Measurements from ENCODE around the gene STMN1. TPM values are rescaled to one million over a fixed set of nuclear protein-coding genes. Genes with fewer than 3 reads are reported as not detected.
A peak's percentile ranks its signal among the peaks of the same experiment; 100 is the strongest.

The STMN1 gene
- total RNA-seq, 1 donor, result 34.7 TPM

DNA sequence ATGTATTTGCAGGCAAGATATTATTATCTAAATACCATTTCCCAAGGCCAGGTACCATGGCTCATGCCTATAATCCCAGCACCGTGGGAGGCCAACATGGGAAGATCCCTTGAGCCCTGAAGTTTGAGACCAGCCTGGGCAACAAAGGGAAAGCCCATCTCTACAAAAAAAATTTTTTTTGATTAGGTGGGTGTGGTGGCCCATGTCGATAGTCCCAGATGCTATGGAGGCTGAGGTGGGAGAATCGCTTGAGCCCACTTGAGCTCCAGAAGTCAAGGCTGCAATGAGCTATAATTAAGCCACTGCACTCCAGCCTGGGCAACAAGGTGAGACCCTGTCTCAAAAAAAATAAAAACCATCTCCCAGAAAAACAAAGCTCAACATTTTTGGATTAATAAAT lies 2.2 kb downstream of the STMN1 start:
- H3K27me3 ChIP-seq (ENCODE audit: insufficient read depth, low read length), result no peaks in the 10 kb centered on the region
- no peak for DNase-seq (ENCODE audit: insufficient read length, low spot score, missing footprints)
- H4K20me1 ChIP-seq (ENCODE audit: insufficient read depth, low read length), result no peaks in the 10 kb centered on the region
- H3K4me2 ChIP-seq (ENCODE audit: insufficient read depth, low read length), result peak overlapping the region; percentile 83
- TF ChIP-seq, protein P1, sequence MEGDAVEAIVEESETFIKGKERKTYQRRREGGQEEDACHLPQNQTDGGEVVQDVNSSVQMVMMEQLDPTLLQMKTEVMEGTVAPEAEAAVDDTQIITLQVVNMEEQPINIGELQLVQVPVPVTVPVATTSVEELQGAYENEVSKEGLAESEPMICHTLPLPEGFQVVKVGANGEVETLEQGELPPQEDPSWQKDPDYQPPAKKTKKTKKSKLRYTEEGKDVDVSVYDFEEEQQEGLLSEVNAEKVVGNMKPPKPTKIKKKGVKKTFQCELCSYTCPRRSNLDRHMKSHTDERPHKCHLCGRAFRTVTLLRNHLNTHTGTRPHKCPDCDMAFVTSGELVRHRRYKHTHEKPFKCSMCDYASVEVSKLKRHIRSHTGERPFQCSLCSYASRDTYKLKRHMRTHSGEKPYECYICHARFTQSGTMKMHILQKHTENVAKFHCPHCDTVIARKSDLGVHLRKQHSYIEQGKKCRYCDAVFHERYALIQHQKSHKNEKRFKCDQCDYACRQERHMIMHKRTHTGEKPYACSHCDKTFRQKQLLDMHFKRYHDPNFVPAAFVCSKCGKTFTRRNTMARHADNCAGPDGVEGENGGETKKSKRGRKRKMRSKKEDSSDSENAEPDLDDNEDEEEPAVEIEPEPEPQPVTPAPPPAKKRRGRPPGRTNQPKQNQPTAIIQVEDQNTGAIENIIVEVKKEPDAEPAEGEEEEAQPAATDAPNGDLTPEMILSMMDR (IDR thresholded peaks at IDR 0.05; ENCODE audit: extremely low read depth, low read depth, low read length), result no peak
- peak overlapping the region; percentile 68 for H2AFZ ChIP-seq (ENCODE audit: low read length)
- H3K4me3 ChIP-seq (ENCODE audit: insufficient read depth, low read length), result peak overlapping the region; percentile 75
- no peak overlapping the region for H3K27ac ChIP-seq (ENCODE audit: low read depth, low read length)
- H3K4me1 ChIP-seq (ENCODE audit: insufficient read depth, low read length), result peaks cover 23% of the 10 kb centered on the region
- peaks cover 40% of the 10 kb centered on the region for H3K36me3 ChIP-seq (ENCODE audit: insufficient read depth, low read length)
- no peaks in the 10 kb centered on the region for H3K9me3 ChIP-seq (ENCODE audit: low read depth, low read length)
- peaks cover 59% of the 10 kb centered on the region for H3K79me2 ChIP-seq (ENCODE audit: insufficient read depth, low read length)

DNA sequence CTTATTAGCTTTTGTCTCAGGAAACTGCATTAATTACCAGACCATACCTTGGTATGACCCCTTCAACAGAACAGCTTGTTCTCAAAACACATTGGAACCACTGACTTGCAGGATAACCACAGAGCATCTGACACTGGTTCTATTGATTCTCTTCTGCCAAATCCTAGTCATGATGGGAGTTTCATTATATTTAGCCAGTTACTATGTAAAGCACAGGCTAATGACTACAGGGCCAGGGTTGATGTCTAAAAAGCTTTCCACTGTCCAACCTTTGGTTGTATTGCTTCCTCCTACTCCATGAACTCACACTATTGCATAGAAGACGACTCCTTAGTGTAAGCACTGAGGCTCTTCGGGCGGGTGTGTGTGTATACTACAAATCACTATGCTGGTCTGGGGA lies 3.8 kb downstream of the STMN1 start:
- peaks cover 23% of the 10 kb centered on the region for H3K4me1 ChIP-seq (ENCODE audit: insufficient read depth, low read length)
- TF ChIP-seq, protein P1 (IDR thresholded peaks at IDR 0.05; ENCODE audit: extremely low read depth, low read depth, low read length), result no peak
- H3K79me2 ChIP-seq (ENCODE audit: insufficient read depth, low read length), result peaks cover 59% of the 10 kb centered on the region
- no peaks in the 10 kb centered on the region for H3K27me3 ChIP-seq (ENCODE audit: insufficient read depth, low read length)
- peaks cover 42% of the 10 kb centered on the region for H3K36me3 ChIP-seq (ENCODE audit: insufficient read depth, low read length)
- H4K20me1 ChIP-seq (ENCODE audit: insufficient read depth, low read length), result no peaks in the 10 kb centered on the region
- no peak overlapping the region for H3K4me2 ChIP-seq (ENCODE audit: insufficient read depth, low read length)
- H3K4me3 ChIP-seq (ENCODE audit: insufficient read depth, low read length), result no peak overlapping the region
- DNase-seq (ENCODE audit: insufficient read length, low spot score, missing footprints), result no peak
- H2AFZ ChIP-seq (ENCODE audit: low read length), result no peak overlapping the region
- H3K9me3 ChIP-seq (ENCODE audit: low read depth, low read length), result no peaks in the 10 kb centered on the region
- peak overlapping the region; percentile 2 for H3K27ac ChIP-seq (ENCODE audit: low read depth, low read length)

- peaks cover 42% of the 10 kb centered on the region for H3K36me3 ChIP-seq (ENCODE audit: insufficient read depth, low read length)
- no peaks in the 10 kb centered on the region for H3K27me3 ChIP-seq (ENCODE audit: insufficient read depth, low read length)
- no peak overlapping the region for H3K4me3 ChIP-seq (ENCODE audit: insufficient read depth, low read length)
- DNase-seq (ENCODE audit: insufficient read length, low spot score, missing footprints), result no peak
- no peaks in the 10 kb centered on the region for H3K9me3 ChIP-seq (ENCODE audit: low read depth, low read length)
- no peaks in the 10 kb centered on the region for H4K20me1 ChIP-seq (ENCODE audit: insufficient read depth, low read length)
- H3K4me1 ChIP-seq (ENCODE audit: insufficient read depth, low read length), result peaks cover 25% of the 10 kb centered on the region
- TF ChIP-seq, protein P1 (IDR thresholded peaks at IDR 0.05; ENCODE audit: extremely low read depth, low read depth, low read length), result no peak
- H3K27ac ChIP-seq (ENCODE audit: low read depth, low read length), result no peak overlapping the region
- H3K79me2 ChIP-seq (ENCODE audit: insufficient read depth, low read length), result peaks cover 59% of the 10 kb centered on the region
- no peak overlapping the region for H3K4me2 ChIP-seq (ENCODE audit: insufficient read depth, low read length)
- H2AFZ ChIP-seq (ENCODE audit: low read length), result no peak overlapping the region
Observed at GRCh38 chr1:25900219-25900618, 6.0 kb downstream of the STMN1 start.

GRCh38 chr1:25899792-25900191 lies 6.4 kb downstream of the STMN1 start:
- H3K79me2 ChIP-seq (ENCODE audit: insufficient read depth, low read length), result peaks cover 56% of the 10 kb centered on the region
- peaks cover 28% of the 10 kb centered on the region for H3K4me1 ChIP-seq (ENCODE audit: insufficient read depth, low read length)
- no peaks in the 10 kb centered on the region for H3K27me3 ChIP-seq (ENCODE audit: insufficient read depth, low read length)
- no peak overlapping the region for H2AFZ ChIP-seq (ENCODE audit: low read length)
- TF ChIP-seq, protein P1 (IDR thresholded peaks at IDR 0.05; ENCODE audit: extremely low read depth, low read depth, low read length), result no peak
- DNase-seq (ENCODE audit: insufficient read length, low spot score, missing footprints), result no peak
- H3K4me3 ChIP-seq (ENCODE audit: insufficient read depth, low read length), result no peak overlapping the region
- no peaks in the 10 kb centered on the region for H3K9me3 ChIP-seq (ENCODE audit: low read depth, low read length)
- H4K20me1 ChIP-seq (ENCODE audit: insufficient read depth, low read length), result no peaks in the 10 kb centered on the region
- no peak overlapping the region for H3K4me2 ChIP-seq (ENCODE audit: insufficient read depth, low read length)
- peaks cover 42% of the 10 kb centered on the region for H3K36me3 ChIP-seq (ENCODE audit: insufficient read depth, low read length)
- no peak overlapping the region for H3K27ac ChIP-seq (ENCODE audit: low read depth, low read length)

Measured in osteoblast (primary cell).